Endothelial cell of umbilical vein (primary cell): ENCODE measurements around the gene GNPTAB. TPM values are rescaled to one million over a fixed set of nuclear protein-coding genes. Genes with fewer than 3 reads are reported as not detected.

ENCODE experiments used
- BruUV-seq: library from RNA; stranded (reverse); fragments of 400-500 nt; replicated peaks from 2 replicates; lab custom pipeline; 2021; lab: Mats Ljungman, UMichigan
- CTCF ChIA-PET: fragments of 300-600, 350-600 bp; sonication (Branson Sonifier 250); formaldehyde crosslinking; loops from one replicate; lab custom pipeline; 2021; ENCODE audit warnings: antibody characterized with exemption, inconsistent platforms; lab: Charles Lee
- POLR2A ChIA-PET: fragments of 300-600, 350-600 bp; sonication (Branson Sonifier 250); formaldehyde crosslinking; loops from one replicate; lab custom pipeline; 2021; ENCODE audit warnings: antibody characterized with exemption, inconsistent platforms; lab: Charles Lee
- DNase-seq: peaks from one replicate; pipeline ENCODE4 v3.0.0-alpha.2; 2011; ENCODE audit warnings: low read depth, low spot score
- FAIRE-seq: peaks from 2 replicates; lab custom pipeline; 2011; peaks lifted over from hg19 to GRCh38; lab: Jason Lieb, UNC
- H2AFZ ChIP-seq: 2 replicates; pipeline ENCODE4 v1.6.0; 2012; ENCODE audit warnings: low read depth, low read length, control low read depth, inconsistent platforms
- H3K27ac ChIP-seq: 2 replicates; pipeline ENCODE4 v1.5.1; 2011; ENCODE audit warnings: low read depth, mild to moderate bottlenecking, control low read depth, low read length, moderate library complexity; ENCODE audit not compliant: insufficient read depth
- H3K27me3 ChIP-seq, 2 experiments: 2 replicates each; pipeline versions ENCODE4 v1.6.0 to v1.6.1; 2011; ENCODE audit warnings: low read length in 2 of 2, mixed read lengths in 1 of 2; ENCODE audit not compliant: control insufficient read depth in 2 of 2, insufficient read depth in 2 of 2
- H3K36me3 ChIP-seq, 2 experiments: 2 replicates in 1 of 2; 3 replicates in 1 of 2; pipeline ENCODE4 v1.5.1; 2011; ENCODE audit warnings: low read length in 2 of 2, mild to moderate bottlenecking in 1 of 2, moderate library complexity in 1 of 2; ENCODE audit not compliant: control insufficient read depth in 2 of 2, insufficient read depth in 2 of 2; ENCODE audit errors: extremely low read depth in 1 of 2
- H3K4me1 ChIP-seq: 3 replicates; pipeline ENCODE4 v1.5.1; 2011; ENCODE audit warnings: mild to moderate bottlenecking, low read length; ENCODE audit not compliant: control insufficient read depth, insufficient read depth; ENCODE audit errors: extremely low read depth
- H3K4me2 ChIP-seq: 2 replicates; pipeline ENCODE4 v1.6.1; 2011; ENCODE audit warnings: low read length, control low read depth, mixed read lengths; ENCODE audit not compliant: insufficient read depth
- H3K4me3 ChIP-seq, 3 experiments: fragments of 200-600 bp in 1 of 3; sonication (generic), shearing (Covaris generic) in 1 of 3; replicated peaks in 1 of 3; 2 replicates each; pipeline ENCODE4 v1.5.1; 2011 to 2016; ENCODE audit warnings: control low read depth in 3 of 3, low read length in 3 of 3, mild to moderate bottlenecking in 2 of 3, inconsistent platforms in 1 of 3, low read depth in 1 of 3, moderate library complexity in 1 of 3; ENCODE audit not compliant: insufficient read depth in 1 of 3
- H3K79me2 ChIP-seq: 2 replicates; pipeline ENCODE4 v1.6.0; 2012; ENCODE audit warnings: low read length, inconsistent platforms; ENCODE audit not compliant: control insufficient read depth, insufficient read depth
- H3K9ac ChIP-seq: replicated peaks from 2 replicates; pipeline ENCODE3; 2011; ENCODE audit warnings: low read length, control low read depth; ENCODE audit not compliant: insufficient read depth; ENCODE audit errors: extremely low read depth
- H3K9me1 ChIP-seq: replicated peaks from 3 replicates; pipeline ENCODE4 v1.6.0; 2011; ENCODE audit warnings: mild to moderate bottlenecking, low read length; ENCODE audit not compliant: control insufficient read depth, insufficient read depth; ENCODE audit errors: extremely low read depth
- H3K9me3 ChIP-seq: replicated peaks from 2 replicates; pipeline ENCODE4 v1.5.1; 2012; ENCODE audit warnings: low read length, inconsistent platforms; ENCODE audit not compliant: control insufficient read depth, insufficient read depth
- H4K20me1 ChIP-seq: replicated peaks from 2 replicates; pipeline ENCODE3; 2011; ENCODE audit warnings: mild to moderate bottlenecking, low read length; ENCODE audit not compliant: control insufficient read depth, insufficient read depth; ENCODE audit errors: extremely low read depth
- EZH2 ChIP-seq: IDR thresholded peaks from 2 replicates; pipeline ENCODE4 v1.6.1; 2012; ENCODE audit warnings: borderline replicate concordance, low read depth, mild to moderate bottlenecking, moderate library complexity, low read length, inconsistent platforms; ENCODE audit not compliant: severe bottlenecking
- FOS ChIP-seq: IDR thresholded peaks from 2 replicates; pipeline ENCODE4 v1.6.1; 2011; ENCODE audit warnings: mild to moderate bottlenecking, low read length, moderate library complexity, borderline replicate concordance; ENCODE audit not compliant: insufficient read depth
- GATA2 ChIP-seq: IDR thresholded peaks from 2 replicates; pipeline ENCODE4 v1.7.0; 2011; ENCODE audit warnings: low read depth, mild to moderate bottlenecking, moderate library complexity, mixed read lengths, low read length; ENCODE audit not compliant: insufficient read length, insufficient read depth
- JUN ChIP-seq: IDR thresholded peaks from 2 replicates; pipeline ENCODE4 v1.6.1; 2011; ENCODE audit warnings: borderline replicate concordance, low read depth; ENCODE audit not compliant: insufficient read length, insufficient read depth
- MYC ChIP-seq: IDR thresholded peaks from one replicate; pipeline ENCODE4 v1.6.1; 2011; ENCODE audit warnings: mild to moderate bottlenecking, low read depth, low read length
- POLR2A ChIP-seq: IDR thresholded peaks from 2 replicates; pipeline ENCODE4 v1.6.1; 2012; ENCODE audit warnings: low read depth, mild to moderate bottlenecking, control low read depth, low read length
- POLR2AphosphoS5 ChIP-seq: IDR thresholded peaks from 2 replicates; pipeline ENCODE4 v1.6.1; 2012; ENCODE audit warnings: low read depth, mild to moderate bottlenecking, control low read depth, low read length, moderate library complexity; ENCODE audit not compliant: insufficient read depth
- dilution Hi-C: fragments of 300-500 bp; cut with MboI; formaldehyde crosslinking; loops from one replicate; pipeline ENCODE4 v1.15.0; 2019; ENCODE audit warnings: low sequenced_read_pairs; ENCODE audit not compliant: extremely low pct_ligation_motif_present
- intact Hi-C: fragments of 100-400 bp; cut with micrococcal nuclease; formaldehyde crosslinking; loops from one replicate; pipeline ENCODE4 v1.10.0; 2022
- polyA plus RNA-seq, 4 experiments: library from polyadenylated mRNA; depleted of rRNA in 3 of 4; stranded (reverse) in 3 of 4; unstranded in 1 of 4; fragments of >200 nt; gene quantifications; 2 replicates each; pipeline versions ENCODE4 v1.2.1 to v1.2.3, GENCODE V29; 2011 to 2012; ENCODE audit warnings: missing spikeins in 1 of 4
- total RNA-seq: library from RNA; stranded (reverse); gene quantifications from 2 replicates; pipeline ENCODE4 v1.2.3, GENCODE V29; 2021
- TF ChIP-seq, protein P1 (sequence below): IDR thresholded peaks from 2 replicates; pipeline ENCODE4 v1.6.1; 2011; ENCODE audit not compliant: insufficient read depth, insufficient read length
- TF ChIP-seq, protein P2 (sequence below), 2 donors: IDR thresholded peaks; 1 replicate in 1 of 2; 2 replicates in 1 of 2; pipeline ENCODE4 v1.5.1; 2011; ENCODE audit warnings: low read length in 2 of 2, mild to moderate bottlenecking in 2 of 2, moderate library complexity in 2 of 2, control low read depth in 1 of 2, inconsistent platforms in 1 of 2, low read depth in 1 of 2; ENCODE audit not compliant: insufficient read depth in 1 of 2; ENCODE audit errors: extremely low read depth in 1 of 2

GNPTAB gene
- total and polyA plus RNA-seq, 2 donors (not counting 3 experiments of a cell fraction or from before 2014, with no cell fraction given) = 15.6 to 39.5 TPM

DNA sequence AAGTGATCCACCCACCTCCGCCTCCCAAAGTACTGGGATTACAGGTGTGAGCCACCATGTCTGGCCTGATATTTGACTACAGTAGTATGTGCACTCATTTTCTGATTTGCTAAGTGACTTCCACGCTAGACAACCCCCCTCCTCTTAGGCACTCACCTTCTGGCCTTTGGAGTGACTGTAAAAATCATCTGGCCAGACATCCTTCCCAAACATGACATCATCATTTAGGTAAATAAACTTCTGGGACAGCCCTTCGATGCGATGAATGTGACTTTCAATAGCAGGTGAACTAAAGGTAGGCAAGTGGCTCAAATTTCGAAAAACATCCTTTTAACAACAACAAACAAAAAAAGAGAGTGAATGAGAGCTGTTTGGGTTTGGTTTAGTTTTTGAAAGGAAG, 60.9 kb downstream of the GNPTAB start:
- POLR2A ChIA-PET = no interaction called here
- CTCF ChIA-PET = interaction anchor here (1.0 to 2.7 kb wide), 3 partner anchors 10 to 71 kb away, joined by 3 to 15 read pairs (median 4); partner anchors contain the start of gene GNPTAB
- H3K9ac ChIP-seq = no peak overlapping the region

More for the DNA sequence above, 60.9 kb downstream of the GNPTAB start:
- Histone ChIP-seq H3K27me3 (no peaks in the 10 kb centered on the region), H3K36me3 (no peaks in the 10 kb centered on the region), H3K4me3 (no peak overlapping the region), H3K9me3 (no peaks in the 10 kb centered on the region), H4K20me1 (no peaks in the 10 kb centered on the region), H3K79me2 (no peaks in the 10 kb centered on the region), H3K27ac (no peak overlapping the region), H3K9me1 (no peaks in the 10 kb centered on the region), H3K4me1 (no peaks in the 10 kb centered on the region), H3K4me2 (no peak overlapping the region), H2AFZ (no peak overlapping the region)
- FAIRE-seq = no peak
- dilution Hi-C loops (no loop called here), intact Hi-C loops (loop anchor here (10.0 kb wide), 1 partner anchor 355 kb away; the partner anchor contains the start of genes NUP37 and PARPBP)
- no TSS peak for BruUV-seq
- DNase-seq = no peak
- no peak for TF ChIP-seq GATA2
- TF ChIP-seq, protein P1, sequence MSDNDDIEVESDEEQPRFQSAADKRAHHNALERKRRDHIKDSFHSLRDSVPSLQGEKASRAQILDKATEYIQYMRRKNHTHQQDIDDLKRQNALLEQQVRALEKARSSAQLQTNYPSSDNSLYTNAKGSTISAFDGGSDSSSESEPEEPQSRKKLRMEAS = no peak
- no peak for TF ChIP-seq EZH2
- no peak for TF ChIP-seq MYC
- TF ChIP-seq POLR2A = no peak
- TF ChIP-seq POLR2AphosphoS5 = no peak
- TF ChIP-seq, protein P2, sequence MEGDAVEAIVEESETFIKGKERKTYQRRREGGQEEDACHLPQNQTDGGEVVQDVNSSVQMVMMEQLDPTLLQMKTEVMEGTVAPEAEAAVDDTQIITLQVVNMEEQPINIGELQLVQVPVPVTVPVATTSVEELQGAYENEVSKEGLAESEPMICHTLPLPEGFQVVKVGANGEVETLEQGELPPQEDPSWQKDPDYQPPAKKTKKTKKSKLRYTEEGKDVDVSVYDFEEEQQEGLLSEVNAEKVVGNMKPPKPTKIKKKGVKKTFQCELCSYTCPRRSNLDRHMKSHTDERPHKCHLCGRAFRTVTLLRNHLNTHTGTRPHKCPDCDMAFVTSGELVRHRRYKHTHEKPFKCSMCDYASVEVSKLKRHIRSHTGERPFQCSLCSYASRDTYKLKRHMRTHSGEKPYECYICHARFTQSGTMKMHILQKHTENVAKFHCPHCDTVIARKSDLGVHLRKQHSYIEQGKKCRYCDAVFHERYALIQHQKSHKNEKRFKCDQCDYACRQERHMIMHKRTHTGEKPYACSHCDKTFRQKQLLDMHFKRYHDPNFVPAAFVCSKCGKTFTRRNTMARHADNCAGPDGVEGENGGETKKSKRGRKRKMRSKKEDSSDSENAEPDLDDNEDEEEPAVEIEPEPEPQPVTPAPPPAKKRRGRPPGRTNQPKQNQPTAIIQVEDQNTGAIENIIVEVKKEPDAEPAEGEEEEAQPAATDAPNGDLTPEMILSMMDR (IDR thresholded peaks at IDR 0.05; ENCODE audit: extremely low read depth in 1 of 2, insufficient read depth in 1 of 2, low read depth in 1 of 2, low read length in 2 of 2) = no peak
- TF ChIP-seq JUN = no peak
- TF ChIP-seq FOS = no peak
